ENCODE measurements around the gene FLNC.

DNA sequence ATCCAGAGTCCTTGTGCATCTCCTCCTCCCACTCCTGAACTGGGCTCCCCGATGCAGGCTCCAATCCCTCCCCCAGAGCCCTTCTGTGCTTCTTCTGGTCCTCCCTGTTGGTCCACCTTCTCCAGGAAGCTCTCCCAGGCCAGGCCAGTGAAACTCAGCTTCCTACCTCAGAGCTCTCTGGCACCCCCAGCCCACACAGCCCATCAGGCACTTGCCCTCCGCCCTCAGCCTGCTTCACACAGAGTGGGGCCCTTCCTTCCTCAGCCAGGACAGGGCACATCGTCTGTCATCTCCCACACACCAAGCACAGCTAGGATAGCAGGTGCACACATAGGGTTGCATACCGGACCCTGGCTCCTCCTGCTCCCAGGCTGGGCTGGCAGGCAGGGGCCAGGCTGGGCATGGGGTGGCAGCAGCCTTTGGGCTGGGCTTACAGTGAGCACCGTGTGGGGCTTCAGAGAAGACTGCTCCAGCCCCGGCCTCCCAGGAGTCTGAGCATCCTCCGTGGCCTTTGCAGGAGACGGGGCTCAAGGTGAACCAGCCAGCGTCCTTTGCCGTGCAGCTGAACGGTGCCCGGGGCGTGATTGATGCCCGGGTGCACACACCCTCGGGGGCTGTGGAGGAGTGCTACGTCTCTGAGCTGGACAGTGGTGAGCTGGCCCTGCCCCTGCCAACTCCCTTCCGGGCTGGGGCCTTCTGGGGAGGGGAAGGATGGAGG lies 26.0 kb downstream of the FLNC start:
- TF ChIP-seq, protein P1, sequence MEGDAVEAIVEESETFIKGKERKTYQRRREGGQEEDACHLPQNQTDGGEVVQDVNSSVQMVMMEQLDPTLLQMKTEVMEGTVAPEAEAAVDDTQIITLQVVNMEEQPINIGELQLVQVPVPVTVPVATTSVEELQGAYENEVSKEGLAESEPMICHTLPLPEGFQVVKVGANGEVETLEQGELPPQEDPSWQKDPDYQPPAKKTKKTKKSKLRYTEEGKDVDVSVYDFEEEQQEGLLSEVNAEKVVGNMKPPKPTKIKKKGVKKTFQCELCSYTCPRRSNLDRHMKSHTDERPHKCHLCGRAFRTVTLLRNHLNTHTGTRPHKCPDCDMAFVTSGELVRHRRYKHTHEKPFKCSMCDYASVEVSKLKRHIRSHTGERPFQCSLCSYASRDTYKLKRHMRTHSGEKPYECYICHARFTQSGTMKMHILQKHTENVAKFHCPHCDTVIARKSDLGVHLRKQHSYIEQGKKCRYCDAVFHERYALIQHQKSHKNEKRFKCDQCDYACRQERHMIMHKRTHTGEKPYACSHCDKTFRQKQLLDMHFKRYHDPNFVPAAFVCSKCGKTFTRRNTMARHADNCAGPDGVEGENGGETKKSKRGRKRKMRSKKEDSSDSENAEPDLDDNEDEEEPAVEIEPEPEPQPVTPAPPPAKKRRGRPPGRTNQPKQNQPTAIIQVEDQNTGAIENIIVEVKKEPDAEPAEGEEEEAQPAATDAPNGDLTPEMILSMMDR (IDR thresholded peaks at IDR 0.05): no peak
- no peak for TF ChIP-seq ZFX (IDR thresholded peaks at IDR 0.05; ENCODE audit: borderline replicate concordance)

Data from 22Rv1 (cell line).